ENCODE data around the gene PTS. TPM values are rescaled to one million over a fixed set of nuclear protein-coding genes. Genes with fewer than 3 reads are reported as not detected.

PTS gene
- total RNA-seq, 1 donor from 2014 or later = 60.7 TPM

- DNase-seq (ENCODE audit: low spot score) = no peak
These were observed 4.9 kb upstream of the PTS start for GRCh38 chr11:112221274-112221835.

GRCh38 chr11:112222303-112222702, 3.9 kb upstream of the PTS start:
- no peak for DNase-seq (ENCODE audit: low spot score)

GRCh38 chr11:112223121-112223520, 3.1 kb upstream of the PTS start:
- no peak for DNase-seq (ENCODE audit: low spot score)

GRCh38 chr11:112223754-112224532, 2.3 kb upstream of the PTS start:
- no peak for DNase-seq (ENCODE audit: low spot score)

GRCh38 chr11:112225753-112226061, 521 bp upstream of the PTS start:
- DNase-seq (ENCODE audit: low spot score) = no peak

GRCh38 chr11:112226831-112227401, 688 bp downstream of the PTS start:
- DNase-seq (ENCODE audit: low spot score) = peak; percentile 40

- no peak for DNase-seq (ENCODE audit: low spot score)
These were observed 1.2 kb downstream of the PTS start for GRCh38 chr11:112227471-112227870.

GRCh38 chr11:112228706-112229105, 2.5 kb downstream of the PTS start:
- DNase-seq (ENCODE audit: low spot score) = no peak

- DNase-seq (ENCODE audit: low spot score) = no peak
These were observed 2.9 kb downstream of the PTS start for GRCh38 chr11:112229159-112229558.

- DNase-seq (ENCODE audit: low spot score) = no peak
These were observed 3.7 kb downstream of the PTS start for GRCh38 chr11:112229746-112230433.

- DNase-seq (ENCODE audit: low spot score) = no peak
These were observed 5.7 kb downstream of the PTS start for GRCh38 chr11:112231952-112232351.

- DNase-seq (ENCODE audit: low spot score) = no peak
These were observed 9.6 kb downstream of the PTS start for GRCh38 chr11:112235750-112236390.

- no peak for DNase-seq (ENCODE audit: low spot score)
These were observed 11.2 kb downstream of the PTS start for GRCh38 chr11:112237451-112237850.

- DNase-seq (ENCODE audit: low spot score) = no peak
These were observed 11.8 kb downstream of the PTS start for GRCh38 chr11:112238041-112238440.

- no peak for DNase-seq (ENCODE audit: low spot score)
These were observed 15.3 kb downstream of the PTS start for GRCh38 chr11:112241486-112241885.

GRCh38 chr11:112247201-112247600, 21.0 kb downstream of the PTS start:
- DNase-seq (ENCODE audit: low spot score) = no peak

- DNase-seq (ENCODE audit: low spot score) = no peak
These were observed 22.0 kb downstream of the PTS start for GRCh38 chr11:112248201-112248600.

- peak; percentile 28 for DNase-seq (ENCODE audit: low spot score)
These were observed 23.8 kb downstream of the PTS start for GRCh38 chr11:112249871-112250610.

GRCh38 chr11:112253605-112254242, 27.5 kb downstream of the PTS start:
- DNase-seq (ENCODE audit: low spot score) = no peak

GRCh38 chr11:112255067-112255720, 29.0 kb downstream of the PTS start:
- peak; percentile 54 for DNase-seq (ENCODE audit: low spot score)
